ENCODE results near the gene GDPD3.

GDPD3 gene

DNA sequence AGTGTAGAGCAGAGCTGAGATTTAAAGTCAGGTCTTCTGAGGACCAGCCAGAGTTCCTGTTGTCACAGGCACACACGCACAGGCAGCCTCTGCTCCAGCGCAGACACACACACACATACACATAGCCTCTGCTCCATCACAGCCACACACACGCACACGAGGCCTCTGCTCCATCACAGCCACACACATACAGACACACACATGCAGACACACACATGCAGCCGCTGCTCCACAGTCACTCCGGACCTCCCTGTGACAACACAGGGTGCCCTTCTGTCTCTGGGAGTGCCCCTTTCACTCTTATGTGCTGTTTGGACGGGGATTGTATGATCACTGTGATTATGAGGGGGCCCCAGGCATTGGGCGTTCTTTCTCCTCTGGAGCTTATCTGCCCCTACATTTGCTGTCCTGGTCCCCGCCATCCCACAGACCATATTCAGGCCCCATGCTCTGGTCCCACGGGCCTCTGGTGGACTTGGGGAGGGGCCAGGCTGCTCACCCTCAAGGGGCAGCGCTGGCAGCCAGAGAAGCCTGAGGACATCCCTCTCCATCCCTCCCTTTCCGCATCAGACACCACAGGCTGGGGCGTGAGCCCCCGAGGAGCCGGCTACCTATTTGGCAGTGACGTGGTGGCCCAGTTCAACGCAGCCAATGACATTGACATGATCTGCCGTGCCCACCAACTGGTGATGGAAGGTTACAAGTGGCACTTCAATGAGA, 29.1 kb downstream of the GDPD3 start:
- no peak for DNase-seq (ENCODE audit: low read depth, low spot score)
- POLR2A ChIA-PET = no interaction called here
- TF ChIP-seq, protein P1, sequence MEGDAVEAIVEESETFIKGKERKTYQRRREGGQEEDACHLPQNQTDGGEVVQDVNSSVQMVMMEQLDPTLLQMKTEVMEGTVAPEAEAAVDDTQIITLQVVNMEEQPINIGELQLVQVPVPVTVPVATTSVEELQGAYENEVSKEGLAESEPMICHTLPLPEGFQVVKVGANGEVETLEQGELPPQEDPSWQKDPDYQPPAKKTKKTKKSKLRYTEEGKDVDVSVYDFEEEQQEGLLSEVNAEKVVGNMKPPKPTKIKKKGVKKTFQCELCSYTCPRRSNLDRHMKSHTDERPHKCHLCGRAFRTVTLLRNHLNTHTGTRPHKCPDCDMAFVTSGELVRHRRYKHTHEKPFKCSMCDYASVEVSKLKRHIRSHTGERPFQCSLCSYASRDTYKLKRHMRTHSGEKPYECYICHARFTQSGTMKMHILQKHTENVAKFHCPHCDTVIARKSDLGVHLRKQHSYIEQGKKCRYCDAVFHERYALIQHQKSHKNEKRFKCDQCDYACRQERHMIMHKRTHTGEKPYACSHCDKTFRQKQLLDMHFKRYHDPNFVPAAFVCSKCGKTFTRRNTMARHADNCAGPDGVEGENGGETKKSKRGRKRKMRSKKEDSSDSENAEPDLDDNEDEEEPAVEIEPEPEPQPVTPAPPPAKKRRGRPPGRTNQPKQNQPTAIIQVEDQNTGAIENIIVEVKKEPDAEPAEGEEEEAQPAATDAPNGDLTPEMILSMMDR (IDR thresholded peaks at IDR 0.05; ENCODE audit: insufficient read depth, low read length, missing control alignments) = no peak
- CTCF ChIA-PET = interaction anchor here (1.5 kb wide), 1 partner anchor 9 kb away, joined by 10 read pairs; no protein-coding TSS in a partner anchor
- no peak overlapping the region for H3K4me3 ChIP-seq (ENCODE audit: low read depth, low read length)

DNA sequence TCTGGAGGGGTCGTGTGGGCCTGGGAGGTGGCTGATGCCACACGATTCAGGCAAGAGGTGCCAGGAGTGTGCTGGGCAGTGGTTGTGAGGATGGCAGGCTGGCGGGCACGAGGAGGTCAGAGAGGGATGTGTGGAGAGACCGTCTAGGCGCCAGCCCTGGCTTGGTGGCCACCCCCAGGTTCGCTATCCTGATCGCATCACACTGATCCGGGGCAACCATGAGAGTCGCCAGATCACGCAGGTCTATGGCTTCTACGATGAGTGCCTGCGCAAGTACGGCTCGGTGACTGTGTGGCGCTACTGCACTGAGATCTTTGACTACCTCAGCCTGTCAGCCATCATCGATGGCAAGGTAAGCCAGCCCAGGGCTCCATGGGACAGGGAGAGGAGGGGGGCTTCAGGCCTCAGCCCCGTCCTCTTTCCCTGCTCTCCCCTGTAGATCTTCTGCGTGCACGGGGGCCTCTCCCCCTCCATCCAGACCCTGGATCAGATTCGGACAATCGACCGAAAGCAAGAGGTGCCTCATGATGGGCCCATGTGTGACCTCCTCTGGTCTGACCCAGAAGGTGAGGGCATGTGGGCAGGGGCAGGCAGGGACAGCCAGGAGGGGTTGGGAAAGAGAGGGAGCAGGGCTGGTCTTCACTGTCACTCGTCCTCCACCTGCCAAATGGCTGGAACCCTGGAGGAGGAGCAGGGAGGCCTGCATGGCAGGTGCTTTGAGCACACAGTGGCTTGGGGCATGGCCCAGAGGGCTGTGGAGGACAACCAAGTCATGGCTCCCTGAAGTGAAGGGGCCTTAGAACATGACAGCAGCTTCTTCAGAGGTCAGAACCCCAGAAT, 29.9 kb downstream of the GDPD3 start:
- no peak overlapping the region for H3K4me3 ChIP-seq (ENCODE audit: low read depth, low read length)
- DNase-seq (ENCODE audit: low read depth, low spot score) = no peak
- ChIA-PET POLR2A (no interaction called here), CTCF (interaction anchor here (1.0 to 9.2 kb wide), 4 partner anchors 8 to 41 kb away, joined by 3 to 100 read pairs (median 7); partner anchors contain the start of gene TBX6)
- TF ChIP-seq, protein P1 (IDR thresholded peaks at IDR 0.05; ENCODE audit: insufficient read depth, low read length, missing control alignments) = no peak

DNA sequence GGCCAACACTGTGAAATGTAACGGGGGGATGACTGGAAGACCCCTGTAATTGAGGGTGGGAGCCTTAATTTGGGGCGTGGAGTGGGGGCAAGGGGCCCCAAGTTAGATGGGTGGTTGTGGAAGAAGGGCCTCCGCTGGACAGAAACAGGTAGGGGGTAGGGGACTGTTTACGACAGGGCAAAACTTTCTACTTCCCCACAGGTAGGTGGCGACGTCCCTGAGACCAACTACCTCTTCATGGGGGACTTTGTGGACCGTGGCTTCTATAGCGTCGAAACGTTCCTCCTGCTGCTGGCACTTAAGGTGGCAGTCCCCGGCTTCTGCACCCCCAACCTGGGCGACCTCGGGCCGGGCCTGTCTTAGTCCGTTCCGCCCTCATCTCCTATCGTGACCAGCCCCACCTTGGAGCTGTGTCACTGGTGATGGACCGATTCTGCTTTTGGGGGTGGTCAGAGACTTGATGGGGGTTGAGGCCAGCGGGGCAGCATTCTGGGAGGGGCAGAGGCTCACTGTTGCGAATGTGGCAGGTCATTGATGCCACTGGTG, 30.7 kb downstream of the GDPD3 start:
- POLR2A ChIA-PET = interaction anchor here (1.2 kb wide), 1 partner anchor 17 kb away, joined by 3 read pairs; the partner anchor contains the start of gene ALDOA
- H3K4me3 ChIP-seq (ENCODE audit: low read depth, low read length) = no peak overlapping the region
- TF ChIP-seq, protein P1 (IDR thresholded peaks at IDR 0.05; ENCODE audit: insufficient read depth, low read length, missing control alignments) = peak; percentile 2
- CTCF ChIA-PET = interaction anchor here (1.0 to 9.2 kb wide), 3 partner anchors 9 to 40 kb away, joined by 3 to 100 read pairs (median 4); partner anchors contain the start of gene TBX6
- DNase-seq (ENCODE audit: low read depth, low spot score) = no peak

DNA sequence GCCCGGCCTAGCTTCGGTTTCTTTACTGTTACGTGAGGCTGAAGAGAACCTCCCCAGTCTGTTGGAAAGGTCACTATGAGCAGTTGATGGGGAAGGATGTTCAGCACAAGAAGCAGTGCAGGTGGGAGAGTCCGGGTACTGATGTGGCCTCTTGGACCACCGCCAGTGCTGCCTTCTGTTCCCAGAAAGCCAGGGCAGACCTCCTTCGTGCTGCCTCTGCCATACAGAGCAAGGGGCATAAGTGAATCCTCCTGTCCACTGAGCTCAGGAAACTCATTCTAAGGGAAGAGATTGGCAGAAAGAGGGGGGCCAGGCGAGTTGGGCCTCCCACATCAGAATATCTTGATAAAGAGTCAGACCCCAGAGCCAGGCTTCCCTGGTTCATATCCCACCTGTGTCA, 33.9 kb downstream of the GDPD3 start:
- no peak overlapping the region for H3K4me3 ChIP-seq (ENCODE audit: low read depth, low read length)
- POLR2A ChIA-PET = interaction anchor here (1.3 to 8.5 kb wide), 3 partner anchors 9 to 13 kb away, joined by 5 to 66 read pairs (median 10); partner anchors contain the start of genes ALDOA and TBX6
- TF ChIP-seq, protein P1 (IDR thresholded peaks at IDR 0.05; ENCODE audit: insufficient read depth, low read length, missing control alignments) = no peak
- CTCF ChIA-PET = interaction anchor here (1.3 to 9.2 kb wide), 2 partner anchors 12 kb away, joined by 3 to 100 read pairs; partner anchors contain the start of gene TBX6
- no peak for DNase-seq (ENCODE audit: low read depth, low spot score)

DNA sequence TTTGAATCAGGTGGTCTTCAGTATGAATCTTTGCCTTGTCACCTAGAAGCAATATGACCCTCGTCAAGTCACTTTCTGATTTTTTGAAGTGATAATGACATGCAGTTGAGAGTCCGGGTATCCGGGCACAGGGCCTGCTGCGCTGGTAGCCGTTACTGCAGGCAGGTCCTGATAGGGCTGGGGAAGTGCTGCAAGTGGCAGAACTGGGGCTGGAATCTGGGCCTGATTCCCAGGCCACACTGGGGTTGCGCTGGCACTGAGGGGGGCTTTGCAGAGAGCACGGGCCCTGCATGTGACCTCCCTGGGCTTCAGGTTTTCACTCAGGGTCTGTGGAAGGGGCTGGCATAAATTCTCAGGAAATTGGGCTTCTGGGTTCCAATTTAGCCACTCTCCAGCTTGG, 34.6 kb downstream of the GDPD3 start:
- H3K4me3 ChIP-seq (ENCODE audit: low read depth, low read length) = no peak overlapping the region
- TF ChIP-seq, protein P1 (IDR thresholded peaks at IDR 0.05; ENCODE audit: insufficient read depth, low read length, missing control alignments) = no peak
- no peak for DNase-seq (ENCODE audit: low read depth, low spot score)
- ChIA-PET POLR2A (interaction anchor here (1.3 to 8.5 kb wide), 2 partner anchors 9 to 12 kb away, joined by 5 to 66 read pairs; partner anchors contain the start of gene ALDOA), CTCF (interaction anchor here (1.3 to 9.2 kb wide), 3 partner anchors 9 to 13 kb away, joined by 3 to 100 read pairs (median 3); partner anchors contain the start of gene TBX6)

Measured in AG04449 (cell line).